GM12878 (cell line): ENCODE measurements around the gene CLIP1. TPM values are rescaled to one million over a fixed set of nuclear protein-coding genes. Genes with fewer than 3 reads are reported as not detected.

ENCODE experiments used
- ATAC-seq: fragments of 200-7000 bp; cut with Tn5 transposase; 3 replicates; pipeline ENCODE4 v1.9.1; 2020; ENCODE audit warnings: mild to moderate bottlenecking, moderate library complexity
- BruUV-seq: library from RNA; stranded (reverse); fragments of 400-500 nt; replicated peaks from 2 replicates; lab custom pipeline; 2021; lab: Mats Ljungman, UMichigan
- CTCF ChIA-PET: fragments of 300-600 bp; sonication (Branson Sonifier 250); formaldehyde crosslinking; extraction: SDS; loops from one replicate; lab custom pipeline; 2021; ENCODE audit warnings: inconsistent platforms; lab: Yijun Ruan, JAX
- POLR2A ChIA-PET: fragments of 350-600 bp; formaldehyde crosslinking; extraction: SDS; loops from one replicate; lab custom pipeline; 2021; ENCODE audit warnings: inconsistent platforms; lab: Charles Lee
- RAD21 ChIA-PET: fragments of 300-600 bp; sonication (Branson Sonifier 250); formaldehyde crosslinking; loops from one replicate; lab custom pipeline; 2023; ENCODE audit warnings: antibody characterized with exemption; ENCODE audit not compliant: unreplicated experiment; lab: Charles Lee
- SMC1A ChIA-PET: fragments of 300-600 bp; sonication (Branson Sonifier 250); formaldehyde crosslinking; loops from one replicate; lab custom pipeline; 2023; ENCODE audit not compliant: unreplicated experiment, uncharacterized antibody; lab: Charles Lee
- DNase-seq: peaks from one replicate; pipeline ENCODE4 v3.0.0-alpha.2; 2011; ENCODE audit warnings: low read depth, low spot score
- FAIRE-seq: peaks from 3 replicates; lab custom pipeline; 2011; peaks lifted over from hg19 to GRCh38; lab: Jason Lieb, UNC
- H2AFZ ChIP-seq: 2 replicates; pipeline ENCODE4 v1.6.0; 2011; ENCODE audit warnings: low read depth, low read length, control low read depth; ENCODE audit not compliant: control insufficient read depth
- H3K27ac ChIP-seq: 2 replicates; pipeline ENCODE4 v1.5.1; 2011; ENCODE audit warnings: control low read depth; ENCODE audit not compliant: control insufficient read depth, insufficient read depth
- H3K27me3 ChIP-seq, 2 experiments: replicated peaks in 1 of 2; 2 replicates each; pipeline versions ENCODE4 v1.6.0 to v1.6.1; 2011; ENCODE audit warnings: low read length in 1 of 2; ENCODE audit not compliant: control insufficient read depth in 2 of 2, insufficient read depth in 2 of 2
- H3K36me3 ChIP-seq, 2 experiments: 2 replicates each; pipeline ENCODE4 v1.5.1; 2011; ENCODE audit warnings: low read length in 1 of 2; ENCODE audit not compliant: control insufficient read depth in 2 of 2, insufficient read depth in 2 of 2
- H3K4me1 ChIP-seq: 2 replicates; pipeline ENCODE4 v1.6.1; 2011; ENCODE audit warnings: mild to moderate bottlenecking, low read length, moderate library complexity, mixed read lengths; ENCODE audit not compliant: control insufficient read depth, insufficient read depth
- H3K4me2 ChIP-seq: 2 replicates; pipeline ENCODE4 v1.6.0; 2011; ENCODE audit warnings: control low read depth; ENCODE audit not compliant: control insufficient read depth, insufficient read depth
- H3K4me3 ChIP-seq: fragments of 200-600 bp; sonication (generic); 2 replicates; pipeline ENCODE4 v1.5.1; 2016
- H3K79me2 ChIP-seq: 2 replicates; pipeline ENCODE4 v1.6.0; 2011; ENCODE audit warnings: low read length; ENCODE audit not compliant: control insufficient read depth, insufficient read depth
- H3K9ac ChIP-seq: 2 replicates; pipeline ENCODE4 v1.8.0; 2011; ENCODE audit warnings: low read length, control low read depth, mixed read lengths; ENCODE audit not compliant: control insufficient read depth, insufficient read depth
- H3K9me3 ChIP-seq: replicated peaks from 3 replicates; pipeline ENCODE4 v1.5.1; 2011; ENCODE audit warnings: mild to moderate bottlenecking, low read length; ENCODE audit not compliant: control insufficient read depth, insufficient read depth
- H4K20me1 ChIP-seq: 2 replicates; pipeline ENCODE4 v1.6.0; 2011; ENCODE audit not compliant: control insufficient read depth, insufficient read depth
- RBBP5 ChIP-seq: fragments of 200-600 bp; sonication (generic); conservative IDR thresholded peaks from 2 replicates; pipeline ENCODE4 v1.6.1; 2016
- TAF1 ChIP-seq: IDR thresholded peaks from 2 replicates; pipeline ENCODE4 v1.6.1; 2011; ENCODE audit warnings: mild to moderate bottlenecking, low read depth, low read length, borderline replicate concordance
- TBL1XR1 ChIP-seq: IDR thresholded peaks from 2 replicates; pipeline ENCODE4 v1.6.1; 2012; ENCODE audit warnings: low read depth, low read length, improper control_type of control experiment
- WGBS: methylation state at CpG from one replicate; pipeline ENCODE4 v1.1.6; 2016; ENCODE audit warnings: low lambda C conversion rate; ENCODE audit not compliant: insufficient replicate concordance, insufficient coverage; ENCODE audit errors: missing lambda C conversion rate; 5-methylcytosine and 5-hydroxymethylcytosine counted together
- in situ Hi-C: fragments of 300-500 bp; cut with MboI; formaldehyde crosslinking; loops from 9 replicates; pipeline ENCODE4 v1.14.3; 2018; ENCODE audit warnings: mixed read lengths
- intact Hi-C: fragments of 100-400 bp; cut with micrococcal nuclease; formaldehyde crosslinking; loops from one replicate; pipeline ENCODE4 v1.14.2; 2022; ENCODE audit not compliant: unreplicated experiment
- polyA plus RNA-seq, 11 experiments: library from polyadenylated mRNA; depleted of rRNA in 4 of 11; unstranded in 6 of 11; stranded (reverse) in 5 of 11; fragments of >200 nt; fragmentation: Nextera tagmentation in 4 of 11; fragmentation: Illumina TruSeq in 1 of 11; extraction: Ambion mirVana in 4 of 11; extraction: Trizol in 1 of 11; gene quantifications; 1 replicate in 1 of 11; 2 replicates in 10 of 11; pipeline versions ENCODE4 v1.2.1 to v1.2.3, GENCODE V29; 2011 to 2016; ENCODE audit warnings: inconsistent platforms in 2 of 11, missing spikeins in 2 of 11, low read depth in 1 of 11
- total RNA-seq, 4 experiments: library from RNA; depleted of rRNA in 3 of 4; stranded (reverse); fragments of >200 nt in 3 of 4; fragmentation: Illumina TruSeq in 1 of 4; extraction: Trizol in 1 of 4; gene quantifications; 2 replicates each; pipeline versions ENCODE4 v1.2.1 to v1.2.3, GENCODE V29; 2013 to 2021
- TF ChIP-seq, protein P1 (sequence below): IDR thresholded peaks from 2 replicates; pipeline ENCODE4 v1.6.1; 2012; ENCODE audit warnings: low read length, inconsistent platforms

Gene CLIP1
- total and polyA plus RNA-seq, 10 of the 15 experiments (the other 5 are each of a cell fraction or from before 2014, with no cell fraction given) = 6.0 to 45.4 (median 25.2) TPM

DNA sequence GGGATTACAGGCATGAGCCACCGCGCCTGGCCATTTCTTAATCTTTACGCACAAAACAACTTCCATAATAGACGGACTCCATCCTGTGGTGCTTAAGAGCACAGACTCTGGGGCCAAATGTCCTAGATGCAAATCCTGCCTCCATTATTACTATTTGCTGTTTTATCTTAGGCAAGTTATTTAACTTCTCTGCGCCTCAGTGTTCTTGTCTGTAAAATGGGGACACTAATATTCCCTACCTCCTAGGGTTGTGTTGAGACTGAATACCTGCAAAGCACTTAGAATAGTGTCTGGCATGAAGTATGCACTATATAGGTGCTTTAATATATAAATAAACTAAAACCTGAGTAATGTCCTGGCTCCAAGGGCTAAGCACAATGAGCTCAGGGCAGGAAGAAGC lies 76.4 kb downstream of the CLIP1 start (continued):
- no peak for TF ChIP-seq TBL1XR1

DNA sequence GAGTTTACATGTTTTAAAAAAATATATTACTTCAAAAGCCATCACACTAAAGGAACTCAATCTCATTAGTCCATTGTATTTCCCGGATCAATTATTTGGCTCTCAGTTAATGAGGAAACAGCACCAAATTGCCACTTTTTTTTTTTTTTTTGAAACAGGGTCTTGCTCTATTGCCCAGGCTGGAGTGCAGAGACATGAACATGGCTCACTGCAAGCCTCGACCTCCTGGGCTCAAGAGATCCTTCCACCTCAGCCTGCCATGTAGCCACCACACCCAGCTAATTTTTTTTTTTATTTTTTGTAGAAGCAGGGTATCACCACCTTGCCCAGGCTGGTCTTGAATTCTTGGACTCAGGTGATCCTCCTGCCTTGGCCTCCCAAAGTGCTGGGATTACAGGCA lies 77.4 kb downstream of the CLIP1 start:
- in situ Hi-C loops = no loop called here
- POLR2A ChIA-PET = no interaction called here
- no peak overlapping the region for H3K27ac ChIP-seq
- H3K27me3 ChIP-seq = no peaks in the 10 kb centered on the region
- ATAC-seq (no peak), FAIRE-seq (no peak), DNase-seq (no peak)
- TF ChIP-seq RBBP5 (no peak), TAF1 (no peak)
- TF ChIP-seq, protein P1, sequence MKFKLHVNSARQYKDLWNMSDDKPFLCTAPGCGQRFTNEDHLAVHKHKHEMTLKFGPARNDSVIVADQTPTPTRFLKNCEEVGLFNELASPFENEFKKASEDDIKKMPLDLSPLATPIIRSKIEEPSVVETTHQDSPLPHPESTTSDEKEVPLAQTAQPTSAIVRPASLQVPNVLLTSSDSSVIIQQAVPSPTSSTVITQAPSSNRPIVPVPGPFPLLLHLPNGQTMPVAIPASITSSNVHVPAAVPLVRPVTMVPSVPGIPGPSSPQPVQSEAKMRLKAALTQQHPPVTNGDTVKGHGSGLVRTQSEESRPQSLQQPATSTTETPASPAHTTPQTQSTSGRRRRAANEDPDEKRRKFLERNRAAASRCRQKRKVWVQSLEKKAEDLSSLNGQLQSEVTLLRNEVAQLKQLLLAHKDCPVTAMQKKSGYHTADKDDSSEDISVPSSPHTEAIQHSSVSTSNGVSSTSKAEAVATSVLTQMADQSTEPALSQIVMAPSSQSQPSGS = no peak
- RAD21 ChIA-PET = no interaction called here
- H3K9me3 ChIP-seq = no peaks in the 10 kb centered on the region
- no peaks in the 10 kb centered on the region for H3K36me3 ChIP-seq
- H3K79me2 ChIP-seq = no peaks in the 10 kb centered on the region
- no peak overlapping the region for H3K4me3 ChIP-seq
- WGBS = 69% methylated on average over 2 of the region's 2 CpGs
- no peak overlapping the region for H2AFZ ChIP-seq
- no peaks in the 10 kb centered on the region for H3K4me1 ChIP-seq
- no TSS peak for BruUV-seq
- no peak overlapping the region for H3K9ac ChIP-seq
- CTCF ChIA-PET = interaction anchor here (0.6 to 2.6 kb wide), 3 partner anchors 9 to 312 kb away, joined by 3 to 8 read pairs (median 7); no protein-coding TSS in a partner anchor
- intact Hi-C loops = no loop called here
- no peaks in the 10 kb centered on the region for H4K20me1 ChIP-seq
- SMC1A ChIA-PET = interaction anchor here (1.2 kb wide), 1 partner anchor 9 kb away, joined by 3 read pairs; no protein-coding TSS in a partner anchor
- H3K4me2 ChIP-seq = no peak overlapping the region
